Measurements from ENCODE around the gene MTMR10.

The MTMR10 gene

DNA sequence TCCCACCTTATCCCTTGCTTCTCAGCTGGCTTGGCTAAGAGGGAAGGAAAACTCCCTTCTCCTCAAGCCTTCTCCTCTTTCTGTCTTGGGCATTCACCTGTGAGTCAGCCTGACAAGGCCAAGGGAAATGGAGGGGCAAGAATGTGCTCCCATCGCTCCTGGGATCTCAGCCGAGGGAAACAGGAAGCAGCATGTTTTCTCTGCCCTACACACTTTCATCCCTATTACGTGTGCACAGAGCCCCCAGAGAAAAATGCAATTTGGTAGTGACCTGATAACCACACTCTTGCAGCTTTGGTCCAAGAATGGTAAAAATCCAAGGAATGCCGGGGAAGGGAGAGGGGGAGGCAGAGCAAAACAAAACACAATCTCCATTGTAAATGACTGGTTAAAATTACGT lies 32.9 kb upstream of the MTMR10 start:
- Histone ChIP-seq H3K4me3 (ENCODE audit: low read depth, low read length) (no peak overlapping the region), H3K9me3 (ENCODE audit: insufficient read depth, low read depth, low read length) (peaks cover 3% of the 10 kb centered on the region), H2AFZ (ENCODE audit: insufficient read depth, low read length, poor library complexity) (no peak overlapping the region), H4K8ac (ENCODE audit: low read depth, low read length) (no peak overlapping the region), H3K4me2 (ENCODE audit: low read length) (peak overlapping the region; percentile 48), H3K9ac (ENCODE audit: low read length) (no peak overlapping the region), H3K27me3 (ENCODE audit: insufficient read depth, low read length) (no peaks in the 10 kb centered on the region), H3K36me3 (ENCODE audit: control insufficient read depth in 1 of 2, insufficient read depth in 2 of 2, low read length in 2 of 2) (no peaks in the 10 kb centered on the region), H3K23ac (ENCODE audit: low read length) (no peak overlapping the region), H3K14ac (ENCODE audit: low read length) (no peak overlapping the region), H2BK5ac (ENCODE audit: low read depth, low read length, poor library complexity) (no peak overlapping the region), H4K91ac (ENCODE audit: low read depth, low read length) (no peak overlapping the region), H3K79me1 (ENCODE audit: low read length) (peaks cover 22% of the 10 kb centered on the region), H3K27ac (ENCODE audit: low read depth, low read length) (peak overlapping the region; percentile 65), H3K4me1 (ENCODE audit: control insufficient read depth in 1 of 2, insufficient read depth in 2 of 2, low read length in 2 of 2) (peaks cover 5 to 22% of the 10 kb centered on the region in 2 experiments), H2BK12ac (ENCODE audit: low read length) (no peak overlapping the region), H3K18ac (ENCODE audit: low read length) (no peak overlapping the region), H2AK5ac (ENCODE audit: low read length) (no peak overlapping the region), H4K12ac (ENCODE audit: low read depth, low read length) (no peak overlapping the region), H3K4ac (ENCODE audit: low read depth, low read length) (no peak overlapping the region), H2BK120ac (ENCODE audit: insufficient read depth, low read length, poor library complexity) (no peak overlapping the region), H3K79me2 (ENCODE audit: control insufficient read depth, insufficient read depth, low read length, poor library complexity) (no peaks in the 10 kb centered on the region)
- peak; percentile 53 to 78 for DNase-seq
- WGBS (ENCODE audit: extremely low coverage, insufficient coverage, insufficient read length): no CpG with 5 or more reads among the region's 5 CpGs

DNA sequence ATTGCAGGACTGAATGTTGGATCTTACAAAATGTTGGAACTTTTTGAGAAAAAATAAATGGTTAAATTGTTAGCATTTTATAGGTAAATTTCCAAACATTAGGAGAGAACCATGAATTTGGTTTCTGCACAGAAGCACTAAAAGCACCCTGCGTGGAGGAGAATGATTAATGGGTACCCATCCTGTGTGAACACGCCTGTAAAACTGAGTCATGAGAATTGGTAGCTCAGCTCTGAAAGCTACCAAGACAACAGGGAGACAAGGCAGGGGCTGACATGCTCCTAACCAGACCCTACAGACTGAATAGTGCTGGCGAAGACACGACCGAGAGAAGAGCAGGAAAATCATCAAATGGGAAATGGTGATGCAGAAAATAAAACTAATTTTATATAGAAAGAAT lies 32.4 kb upstream of the MTMR10 start:
- no peak overlapping the region for H2AK5ac ChIP-seq (ENCODE audit: low read length)
- H3K23ac ChIP-seq (ENCODE audit: low read length): no peak overlapping the region
- H2BK120ac ChIP-seq (ENCODE audit: insufficient read depth, low read length, poor library complexity): peak overlapping the region; percentile 70
- H4K91ac ChIP-seq (ENCODE audit: low read depth, low read length): peak overlapping the region; percentile 67
- H3K27ac ChIP-seq (ENCODE audit: low read depth, low read length): peak overlapping the region; percentile 65
- no peak overlapping the region for H4K8ac ChIP-seq (ENCODE audit: low read depth, low read length)
- H3K27me3 ChIP-seq (ENCODE audit: insufficient read depth, low read length): no peaks in the 10 kb centered on the region
- peak overlapping the region; percentile 88 for H2BK12ac ChIP-seq (ENCODE audit: low read length)
- H3K9me3 ChIP-seq (ENCODE audit: insufficient read depth, low read depth, low read length): peaks cover 3% of the 10 kb centered on the region
- no peak overlapping the region for H3K18ac ChIP-seq (ENCODE audit: low read length)
- H2BK5ac ChIP-seq (ENCODE audit: low read depth, low read length, poor library complexity): peak overlapping the region; percentile 52
- H2AFZ ChIP-seq (ENCODE audit: insufficient read depth, low read length, poor library complexity): no peak overlapping the region
- no peaks in the 10 kb centered on the region for H3K36me3 ChIP-seq (ENCODE audit: control insufficient read depth in 1 of 2, insufficient read depth in 2 of 2, low read length in 2 of 2)
- no peak overlapping the region for H3K4ac ChIP-seq (ENCODE audit: low read depth, low read length)
- peaks cover 22% of the 10 kb centered on the region for H3K79me1 ChIP-seq (ENCODE audit: low read length)
- H3K4me3 ChIP-seq (ENCODE audit: low read depth, low read length): no peak overlapping the region
- DNase-seq: no peak
- H4K12ac ChIP-seq (ENCODE audit: low read depth, low read length): no peak overlapping the region
- no peaks in the 10 kb centered on the region for H3K79me2 ChIP-seq (ENCODE audit: control insufficient read depth, insufficient read depth, low read length, poor library complexity)
- H3K14ac ChIP-seq (ENCODE audit: low read length): peak overlapping the region; percentile 35
- no CpG with 5 or more reads among the region's 5 CpGs for WGBS (ENCODE audit: extremely low coverage, insufficient coverage, insufficient read length)
- H3K4me2 ChIP-seq (ENCODE audit: low read length): peak overlapping the region; percentile 14
- peaks cover 5 to 22% of the 10 kb centered on the region in 2 experiments for H3K4me1 ChIP-seq (ENCODE audit: control insufficient read depth in 1 of 2, insufficient read depth in 2 of 2, low read length in 2 of 2)
- no peak overlapping the region for H3K9ac ChIP-seq (ENCODE audit: low read length)

DNA sequence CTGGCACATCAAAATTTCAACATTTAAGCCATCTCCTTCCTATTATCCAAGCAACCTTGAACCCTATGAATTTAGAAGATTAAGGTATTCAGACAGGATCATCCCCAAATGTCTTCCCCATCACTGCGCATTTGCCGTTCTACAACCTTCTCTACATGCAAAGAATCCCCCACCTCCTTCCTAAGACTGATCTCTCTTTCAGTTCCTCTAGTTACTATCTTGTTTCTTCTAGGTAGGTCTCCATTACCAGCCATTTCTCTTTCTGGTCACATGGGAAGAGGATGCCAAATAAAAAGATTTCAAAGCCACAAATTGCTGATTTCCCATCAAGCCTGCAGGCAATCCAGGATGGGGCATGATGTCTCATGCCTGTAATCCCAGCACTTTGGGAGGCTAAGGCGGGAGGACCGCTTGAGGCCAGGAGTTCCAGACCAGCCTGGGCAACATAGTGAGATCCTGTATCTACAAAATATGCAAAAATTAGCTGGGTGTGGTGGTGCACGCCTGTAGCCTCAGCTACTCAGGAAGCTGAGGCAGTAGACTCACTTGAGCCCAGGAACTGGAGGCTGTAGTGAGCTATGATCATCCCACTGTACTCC lies 29.7 kb upstream of the MTMR10 start:
- WGBS (ENCODE audit: extremely low coverage, insufficient coverage, insufficient read length): no CpG with 5 or more reads among the region's 5 CpGs
- no peak overlapping the region for H2BK5ac ChIP-seq (ENCODE audit: low read depth, low read length, poor library complexity)
- H4K91ac ChIP-seq (ENCODE audit: low read depth, low read length): no peak overlapping the region
- H4K12ac ChIP-seq (ENCODE audit: low read depth, low read length): no peak overlapping the region
- no peak overlapping the region for H3K27ac ChIP-seq (ENCODE audit: low read depth, low read length)
- H2BK12ac ChIP-seq (ENCODE audit: low read length): peak overlapping the region; percentile 38
- H2AFZ ChIP-seq (ENCODE audit: insufficient read depth, low read length, poor library complexity): no peak overlapping the region
- no peak overlapping the region for H4K8ac ChIP-seq (ENCODE audit: low read depth, low read length)
- no peak overlapping the region for H3K23ac ChIP-seq (ENCODE audit: low read length)
- DNase-seq: peak; percentile 75 to 80
- H3K4ac ChIP-seq (ENCODE audit: low read depth, low read length): no peak overlapping the region
- H3K79me1 ChIP-seq (ENCODE audit: low read length): peaks cover 22% of the 10 kb centered on the region
- peaks cover 5 to 22% of the 10 kb centered on the region in 2 experiments for H3K4me1 ChIP-seq (ENCODE audit: control insufficient read depth in 1 of 2, insufficient read depth in 2 of 2, low read length in 2 of 2)
- H2AK5ac ChIP-seq (ENCODE audit: low read length): no peak overlapping the region
- H3K4me2 ChIP-seq (ENCODE audit: low read length): no peak overlapping the region
- no peaks in the 10 kb centered on the region for H3K27me3 ChIP-seq (ENCODE audit: insufficient read depth, low read length)
- H3K79me2 ChIP-seq (ENCODE audit: control insufficient read depth, insufficient read depth, low read length, poor library complexity): no peaks in the 10 kb centered on the region
- H3K14ac ChIP-seq (ENCODE audit: low read length): no peak overlapping the region
- H3K9ac ChIP-seq (ENCODE audit: low read length): no peak overlapping the region
- peaks cover 3% of the 10 kb centered on the region for H3K9me3 ChIP-seq (ENCODE audit: insufficient read depth, low read depth, low read length)
- H3K18ac ChIP-seq (ENCODE audit: low read length): no peak overlapping the region
- no peak overlapping the region for H2BK120ac ChIP-seq (ENCODE audit: insufficient read depth, low read length, poor library complexity)
- H3K36me3 ChIP-seq (ENCODE audit: control insufficient read depth in 1 of 2, insufficient read depth in 2 of 2, low read length in 2 of 2): no peaks in the 10 kb centered on the region
- H3K4me3 ChIP-seq (ENCODE audit: low read depth, low read length): no peak overlapping the region

DNA sequence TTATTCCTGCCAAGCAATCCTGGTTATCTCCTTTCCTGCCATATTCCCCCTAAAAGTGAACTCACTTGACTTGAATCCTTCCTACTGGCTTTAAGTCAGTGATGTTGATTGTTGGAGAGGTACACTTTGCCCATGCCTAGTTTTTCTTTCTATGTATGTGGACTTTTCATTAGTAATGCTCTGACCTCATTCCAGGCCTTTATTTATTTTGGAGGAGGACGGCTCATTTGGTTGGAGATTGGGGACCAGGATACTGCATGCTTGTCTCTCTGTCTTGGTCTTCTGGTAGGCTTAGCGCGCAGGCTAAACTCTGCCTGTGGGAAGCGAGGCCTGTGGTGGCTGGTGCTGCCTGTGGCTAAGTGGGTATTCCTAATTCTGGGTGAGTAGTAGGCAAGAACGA lies 29.1 kb upstream of the MTMR10 start:
- no peaks in the 10 kb centered on the region for H3K79me2 ChIP-seq (ENCODE audit: control insufficient read depth, insufficient read depth, low read length, poor library complexity)
- no peak overlapping the region for H2BK5ac ChIP-seq (ENCODE audit: low read depth, low read length, poor library complexity)
- peak overlapping the region; percentile 18 for H2AK5ac ChIP-seq (ENCODE audit: low read length)
- H3K4me1 ChIP-seq (ENCODE audit: control insufficient read depth in 1 of 2, insufficient read depth in 2 of 2, low read length in 2 of 2): peaks cover 5 to 18% of the 10 kb centered on the region in 2 experiments
- no peak overlapping the region for H4K12ac ChIP-seq (ENCODE audit: low read depth, low read length)
- H3K79me1 ChIP-seq (ENCODE audit: low read length): peaks cover 18% of the 10 kb centered on the region
- H3K27ac ChIP-seq (ENCODE audit: low read depth, low read length): no peak overlapping the region
- no CpG with 5 or more reads among the region's 5 CpGs for WGBS (ENCODE audit: extremely low coverage, insufficient coverage, insufficient read length)
- DNase-seq: no peak
- H4K91ac ChIP-seq (ENCODE audit: low read depth, low read length): peak overlapping the region; percentile 46
- no peak overlapping the region for H3K9ac ChIP-seq (ENCODE audit: low read length)
- no peak overlapping the region for H3K18ac ChIP-seq (ENCODE audit: low read length)
- H2AFZ ChIP-seq (ENCODE audit: insufficient read depth, low read length, poor library complexity): no peak overlapping the region
- no peaks in the 10 kb centered on the region for H3K9me3 ChIP-seq (ENCODE audit: insufficient read depth, low read depth, low read length)
- H3K4me2 ChIP-seq (ENCODE audit: low read length): no peak overlapping the region
- H3K27me3 ChIP-seq (ENCODE audit: insufficient read depth, low read length): no peaks in the 10 kb centered on the region
- H4K8ac ChIP-seq (ENCODE audit: low read depth, low read length): no peak overlapping the region
- no peak overlapping the region for H3K23ac ChIP-seq (ENCODE audit: low read length)
- no peak overlapping the region for H3K4me3 ChIP-seq (ENCODE audit: low read depth, low read length)
- H3K4ac ChIP-seq (ENCODE audit: low read depth, low read length): no peak overlapping the region
- H3K36me3 ChIP-seq (ENCODE audit: control insufficient read depth in 1 of 2, insufficient read depth in 2 of 2, low read length in 2 of 2): no peaks in the 10 kb centered on the region
- H2BK120ac ChIP-seq (ENCODE audit: insufficient read depth, low read length, poor library complexity): no peak overlapping the region
- H2BK12ac ChIP-seq (ENCODE audit: low read length): peak overlapping the region; percentile 67
- peak overlapping the region; percentile 41 for H3K14ac ChIP-seq (ENCODE audit: low read length)

Measured in trophoblast cell (in vitro differentiated cells and primary cell).